ENCODE results near the gene SLC22A5. TPM values are rescaled to one million over a fixed set of nuclear protein-coding genes. Genes with fewer than 3 reads are reported as not detected.

Gene SLC22A5
- total and polyA plus RNA-seq, 9 donors = 5.2 to 37.5 (median 10.4) TPM

GRCh38 chr5:132368186-132368585, 1.3 kb upstream of the SLC22A5 start:
- DNase-seq = no peak
- TF ChIP-seq POLR2A (IDR thresholded peaks at IDR 0.05) (no peak), EP300 (IDR thresholded peaks at IDR 0.05) (no peak)
- TF ChIP-seq, protein P1, sequence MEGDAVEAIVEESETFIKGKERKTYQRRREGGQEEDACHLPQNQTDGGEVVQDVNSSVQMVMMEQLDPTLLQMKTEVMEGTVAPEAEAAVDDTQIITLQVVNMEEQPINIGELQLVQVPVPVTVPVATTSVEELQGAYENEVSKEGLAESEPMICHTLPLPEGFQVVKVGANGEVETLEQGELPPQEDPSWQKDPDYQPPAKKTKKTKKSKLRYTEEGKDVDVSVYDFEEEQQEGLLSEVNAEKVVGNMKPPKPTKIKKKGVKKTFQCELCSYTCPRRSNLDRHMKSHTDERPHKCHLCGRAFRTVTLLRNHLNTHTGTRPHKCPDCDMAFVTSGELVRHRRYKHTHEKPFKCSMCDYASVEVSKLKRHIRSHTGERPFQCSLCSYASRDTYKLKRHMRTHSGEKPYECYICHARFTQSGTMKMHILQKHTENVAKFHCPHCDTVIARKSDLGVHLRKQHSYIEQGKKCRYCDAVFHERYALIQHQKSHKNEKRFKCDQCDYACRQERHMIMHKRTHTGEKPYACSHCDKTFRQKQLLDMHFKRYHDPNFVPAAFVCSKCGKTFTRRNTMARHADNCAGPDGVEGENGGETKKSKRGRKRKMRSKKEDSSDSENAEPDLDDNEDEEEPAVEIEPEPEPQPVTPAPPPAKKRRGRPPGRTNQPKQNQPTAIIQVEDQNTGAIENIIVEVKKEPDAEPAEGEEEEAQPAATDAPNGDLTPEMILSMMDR (IDR thresholded peaks at IDR 0.05) = no peak
- H3K36me3 ChIP-seq = no peaks in the 10 kb centered on the region
- WGBS, 3 donors = 86 to 92% (median 88%) methylated on average over 4 of the region's 4 CpGs
- no peaks in the 10 kb centered on the region for H3K9me3 ChIP-seq
- intact Hi-C loops (cut with DNase I) = no loop called here
- peaks cover 4% of the 10 kb centered on the region for H3K4me1 ChIP-seq (ENCODE audit: insufficient read depth)
- no peak overlapping the region for H3K4me3 ChIP-seq
- H3K27me3 ChIP-seq = no peaks in the 10 kb centered on the region
- H3K27ac ChIP-seq = no peak overlapping the region

DNA sequence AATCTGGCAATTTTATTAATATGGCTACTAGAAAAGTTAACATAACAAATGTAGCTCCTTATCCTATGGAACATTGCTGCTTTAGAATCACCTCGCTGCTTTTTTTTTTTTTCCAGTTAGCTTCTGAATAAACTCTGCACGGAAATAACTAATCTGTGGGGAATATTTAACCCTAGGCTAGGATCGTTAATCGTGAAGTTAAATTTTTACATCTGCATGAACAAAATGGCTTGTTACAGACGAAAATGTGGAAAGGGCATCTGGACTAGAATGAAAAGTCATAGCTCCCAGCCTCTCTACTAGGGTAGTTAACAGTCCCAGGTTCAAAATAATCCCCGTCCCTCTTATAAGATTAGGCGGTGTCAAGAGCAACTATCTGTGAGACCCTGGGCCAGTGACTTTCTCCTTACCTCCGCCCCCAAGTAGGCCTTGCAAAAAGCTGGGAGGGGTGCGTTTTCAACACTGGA, 470 bp upstream of the SLC22A5 start:
- DNase-seq = no peak
- H3K27ac ChIP-seq = peak overlapping the region; percentile 75 to 79
- intact Hi-C loops (cut with DNase I) = no loop called here
- H3K36me3 ChIP-seq = no peaks in the 10 kb centered on the region
- H3K4me3 ChIP-seq = peak overlapping the region; percentile 77
- WGBS, 3 donors = 6 to 8% (median 6%) methylated on average over 9 of the region's 9 CpGs
- no peaks in the 10 kb centered on the region for H3K27me3 ChIP-seq
- H3K9me3 ChIP-seq = no peaks in the 10 kb centered on the region
- TF ChIP-seq POLR2A (IDR thresholded peaks at IDR 0.05) (no peak), EP300 (IDR thresholded peaks at IDR 0.05) (no peak)
- TF ChIP-seq, protein P1 (IDR thresholded peaks at IDR 0.05) = no peak
- H3K4me1 ChIP-seq (ENCODE audit: insufficient read depth) = peaks cover 4% of the 10 kb centered on the region

DNA sequence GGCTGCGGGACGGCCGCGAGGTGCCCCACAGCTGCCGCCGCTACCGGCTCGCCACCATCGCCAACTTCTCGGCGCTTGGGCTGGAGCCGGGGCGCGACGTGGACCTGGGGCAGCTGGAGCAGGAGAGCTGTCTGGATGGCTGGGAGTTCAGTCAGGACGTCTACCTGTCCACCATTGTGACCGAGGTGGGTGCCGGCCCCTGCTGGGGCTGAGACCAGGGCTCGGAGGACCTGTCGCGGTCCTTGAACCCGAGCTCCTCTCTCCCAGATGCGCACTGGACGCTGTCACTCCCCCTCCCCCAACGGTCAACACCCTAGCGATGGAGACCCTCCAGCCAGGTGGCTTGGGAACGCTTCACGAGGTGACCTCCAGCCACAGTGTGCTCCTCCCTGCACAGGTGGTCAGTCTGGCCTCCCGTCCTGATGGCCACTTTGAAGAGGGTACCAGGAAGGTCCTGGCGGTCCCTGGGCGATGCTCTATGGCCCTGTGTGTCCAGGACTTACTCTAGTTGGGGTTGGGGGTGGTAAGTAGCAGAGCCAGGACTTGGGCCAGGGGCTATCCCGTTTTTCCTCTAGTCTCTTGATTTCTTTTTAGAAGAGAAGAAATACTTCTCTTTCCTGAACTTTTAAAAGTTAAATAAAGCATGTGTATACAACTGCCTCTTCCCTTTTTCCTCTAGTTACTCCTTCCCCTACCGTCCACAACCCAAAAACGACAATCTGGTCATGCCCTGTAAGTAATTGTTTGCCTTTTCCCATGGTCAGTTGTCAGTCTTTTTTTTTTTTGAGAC, 866 bp downstream of the SLC22A5 start:
- H3K9me3 ChIP-seq = no peaks in the 10 kb centered on the region
- WGBS, 3 donors = 11 to 20% (median 11%) methylated on average over 20 to 34 of the region's 34 CpGs
- intact Hi-C loops (cut with DNase I) = loop anchor here in 2 of 4 donors (10.0 kb wide), 1 partner anchor 76 kb away; the partner anchor contains the start of gene SLC22A4 (in 2 of the 2)

DNA sequence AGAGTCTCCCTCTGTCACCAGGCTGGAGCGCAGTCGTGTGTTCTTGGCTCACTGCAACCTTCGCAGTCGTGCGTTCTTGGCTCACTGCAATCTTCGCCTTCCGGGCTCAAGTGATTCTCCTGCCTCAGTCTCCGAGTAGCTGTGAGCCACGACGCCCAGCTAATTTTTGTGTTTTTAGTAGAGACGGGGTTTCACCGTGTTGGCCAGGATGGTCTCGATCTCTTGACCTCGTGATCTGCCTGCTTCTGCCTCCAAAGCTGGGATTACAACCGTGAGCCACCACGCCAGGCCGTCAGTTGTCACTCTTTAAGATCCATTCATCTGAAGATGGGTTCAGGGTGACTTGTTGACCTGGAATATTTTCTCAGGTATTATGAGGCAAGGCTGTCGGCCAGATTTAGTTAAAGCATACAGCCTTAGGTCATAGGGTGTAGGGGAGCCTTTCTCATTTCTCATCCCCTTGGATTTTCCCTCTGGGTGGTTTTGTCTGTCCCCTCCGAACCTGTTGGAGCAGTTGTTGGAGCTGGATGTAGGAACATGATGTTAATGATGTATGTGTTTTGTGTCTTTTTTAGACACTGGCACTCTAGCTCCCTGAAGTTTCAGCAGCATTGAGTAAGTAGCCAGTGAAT, 1.6 kb downstream of the SLC22A5 start:
- Histone ChIP-seq H3K4me1 (ENCODE audit: insufficient read depth) (peaks cover 4% of the 10 kb centered on the region), H3K36me3 (no peaks in the 10 kb centered on the region), H3K27ac (no peak overlapping the region), H3K9me3 (no peaks in the 10 kb centered on the region), H3K27me3 (no peaks in the 10 kb centered on the region), H3K4me3 (peak overlapping the region; percentile 77)
- no peak for TF ChIP-seq POLR2A (IDR thresholded peaks at IDR 0.05)
- TF ChIP-seq, protein P1 (IDR thresholded peaks at IDR 0.05) = no peak
- TF ChIP-seq EP300 (IDR thresholded peaks at IDR 0.05) = no peak
- intact Hi-C loops (cut with DNase I) = loop anchor here in 2 of 4 donors (10.0 kb wide), 1 partner anchor 76 kb away; the partner anchor contains the start of gene SLC22A4 (in 2 of the 2)
- DNase-seq = peak in 1 of 5 donors; percentile 14
- 86 to 88% (median 87%) methylated on average over 19 of the region's 19 CpGs for WGBS, 3 donors

More for the DNA sequence above, 866 bp downstream of the SLC22A5 start:
- peaks cover 4% of the 10 kb centered on the region for H3K4me1 ChIP-seq (ENCODE audit: insufficient read depth)
- H3K27me3 ChIP-seq = no peaks in the 10 kb centered on the region
- H3K4me3 ChIP-seq = peak overlapping the region; percentile 77
- H3K27ac ChIP-seq = peak overlapping the region; percentile 75 to 79
- TF ChIP-seq EP300 (IDR thresholded peaks at IDR 0.05) = no peak
- no peak for TF ChIP-seq POLR2A (IDR thresholded peaks at IDR 0.05)
- TF ChIP-seq, protein P1 (IDR thresholded peaks at IDR 0.05) = no peak
- DNase-seq = peak in 2 of 5 donors; percentile 43 to 45
- H3K36me3 ChIP-seq = no peaks in the 10 kb centered on the region
